CD4-positive, alpha-beta T cell (primary cell): ENCODE results near the gene NT5DC2. TPM values are rescaled to one million over a fixed set of nuclear protein-coding genes. Genes with fewer than 3 reads are reported as not detected.

Experiments
- ATAC-seq: fragments of 200-7000 bp; cut with Tn5 transposase; one replicate; pipeline ENCODE4 v1.10.0; 2022; ENCODE audit warnings: mild to moderate bottlenecking; ENCODE audit not compliant: poor library complexity
- CTCF ChIA-PET: fragments of 350-600 bp; sonication (Branson Sonifier 250); formaldehyde crosslinking; loops from one replicate; lab custom pipeline; 2021; ENCODE audit warnings: antibody characterized with exemption, inconsistent platforms; lab: Charles Lee
- POLR2A ChIA-PET: fragments of 350-600 bp; sonication (Branson Sonifier 250); formaldehyde crosslinking; loops from one replicate; lab custom pipeline; 2021; ENCODE audit warnings: antibody characterized with exemption, inconsistent platforms; lab: Charles Lee
- DNase-seq, 14 experiments: peaks; one replicate each; pipeline ENCODE4 v3.0.0-alpha.2; 2013 to 2020; ENCODE audit warnings: mixed read lengths in 2 of 14
- H3K27ac ChIP-seq, 2 donors: one replicate each; pipeline versions ENCODE4 v1.5.1 to v1.7.0; 2013; ENCODE audit warnings: low read length in 2 of 2, low read depth in 1 of 2, mild to moderate bottlenecking in 1 of 2
- H3K27me3 ChIP-seq, 2 experiments: 1 replicate in 1 of 2; 2 replicates in 1 of 2; pipeline versions ENCODE4 v1.6.1 to v1.7.0; 2013; ENCODE audit warnings: low read length in 2 of 2, control low read depth in 1 of 2, mild to moderate bottlenecking in 1 of 2, moderate library complexity in 1 of 2; ENCODE audit not compliant: insufficient read depth in 2 of 2, control insufficient read depth in 1 of 2
- H3K36me3 ChIP-seq: one replicate; pipeline ENCODE4 v1.6.1; 2013; ENCODE audit warnings: low read length, control low read depth; ENCODE audit not compliant: insufficient read depth
- H3K4me1 ChIP-seq: one replicate; pipeline ENCODE4 v1.6.1; 2013; ENCODE audit warnings: low read length, control low read depth; ENCODE audit not compliant: insufficient read depth
- H3K4me3 ChIP-seq: one replicate; pipeline ENCODE4 v1.5.1; 2013; ENCODE audit warnings: mild to moderate bottlenecking, low read length, moderate library complexity
- H3K9me3 ChIP-seq, 2 experiments: 1 replicate in 1 of 2; 2 replicates in 1 of 2; pipeline versions ENCODE4 v1.6.1 to v1.7.0; 2013; ENCODE audit warnings: low read length in 2 of 2, mild to moderate bottlenecking in 2 of 2, control low read depth in 1 of 2, moderate library complexity in 1 of 2; ENCODE audit not compliant: control insufficient read depth in 1 of 2, insufficient read depth in 1 of 2
- H3K27ac Mint-ChIP-seq: one replicate; pipeline ENCODE4 v1.8.0; 2020; ENCODE audit warnings: mixed read lengths
- H3K27me3 Mint-ChIP-seq: one replicate; pipeline ENCODE4 v1.8.0; 2021; ENCODE audit warnings: mixed read lengths
- H3K36me3 Mint-ChIP-seq: one replicate; pipeline ENCODE4 v1.8.0; 2021; ENCODE audit warnings: low read depth, mixed read lengths
- H3K4me1 Mint-ChIP-seq: one replicate; pipeline ENCODE4 v1.8.0; 2021; ENCODE audit warnings: low read depth, mixed read lengths
- H3K4me3 Mint-ChIP-seq: one replicate; pipeline ENCODE4 v1.8.0; 2020; ENCODE audit warnings: mild to moderate bottlenecking, mixed read lengths
- H3K9me3 Mint-ChIP-seq: one replicate; pipeline ENCODE4 v1.8.0; 2020; ENCODE audit warnings: mixed read lengths
- intact Hi-C, 2 experiments: fragments of 100-400 bp; cut with DNase I in 1 of 2; cut with micrococcal nuclease in 1 of 2; formaldehyde crosslinking; loops; one replicate each; pipeline versions ENCODE4 v1.15.1 to v1.9.0; 2023 to 2025; cut with DNase I, micrococcal nuclease
- total RNA-seq, 174 experiments: library from RNA in 2 of 174; stranded (reverse) in 2 of 174; gene quantifications; one replicate each; pipeline ENCODE4 v1.2.3 and lab custom pipeline; 2021 to 2026
- TF ChIP-seq, protein P1 (sequence below): fragments of 200-600 bp; IDR thresholded peaks from one replicate; pipeline ENCODE4 v1.8.0; 2022; ENCODE audit warnings: antibody characterized with exemption, mild to moderate bottlenecking

The NT5DC2 gene
- total RNA-seq, 2 experiments from 2014 or later: 2.5 to 4.2 TPM

DNA sequence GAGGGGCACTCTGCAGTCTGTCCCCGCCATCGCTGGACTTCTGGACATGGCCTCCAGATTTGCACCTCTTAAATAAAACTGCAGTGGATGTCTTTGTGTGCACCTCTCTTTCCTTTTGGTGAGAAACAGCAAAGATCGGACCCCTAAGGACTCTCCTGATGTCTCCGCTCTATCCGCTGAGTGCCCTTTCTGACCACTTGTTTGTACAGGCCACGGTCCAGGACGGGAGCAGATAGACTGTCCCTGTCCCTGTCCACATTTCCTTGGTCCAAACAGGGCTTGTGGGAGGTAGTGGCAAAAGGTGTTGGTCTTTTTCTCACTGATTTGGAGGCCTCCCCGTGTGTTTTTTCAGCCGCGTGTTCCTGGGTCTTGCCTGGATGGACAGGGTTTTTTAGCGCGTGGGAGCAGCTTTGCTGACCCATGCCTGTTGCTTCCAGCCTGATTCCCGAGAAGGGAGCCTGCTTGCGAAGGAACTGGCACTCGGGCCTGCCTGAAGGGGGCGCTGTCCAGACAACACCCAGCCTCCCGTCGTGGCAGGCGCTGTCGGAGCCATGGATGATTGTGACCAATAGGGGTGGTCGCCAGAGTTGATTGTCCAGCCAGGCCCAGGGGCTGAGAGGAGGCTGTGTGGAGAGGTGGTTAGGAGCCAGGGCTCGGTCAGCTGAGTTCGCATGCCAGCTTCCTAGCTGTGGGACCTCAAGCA is 51.7 kb downstream of the NT5DC2 start:
- peaks cover 61% of the 10 kb centered on the region for H3K36me3 ChIP-seq
- H3K27ac ChIP-seq: no peak overlapping the region
- peak in 4 of 14 experiments; percentile 7 to 45 (median 33) for DNase-seq
- H3K9me3 Mint-ChIP-seq: no peaks in the 10 kb centered on the region
- TF ChIP-seq, protein P1, sequence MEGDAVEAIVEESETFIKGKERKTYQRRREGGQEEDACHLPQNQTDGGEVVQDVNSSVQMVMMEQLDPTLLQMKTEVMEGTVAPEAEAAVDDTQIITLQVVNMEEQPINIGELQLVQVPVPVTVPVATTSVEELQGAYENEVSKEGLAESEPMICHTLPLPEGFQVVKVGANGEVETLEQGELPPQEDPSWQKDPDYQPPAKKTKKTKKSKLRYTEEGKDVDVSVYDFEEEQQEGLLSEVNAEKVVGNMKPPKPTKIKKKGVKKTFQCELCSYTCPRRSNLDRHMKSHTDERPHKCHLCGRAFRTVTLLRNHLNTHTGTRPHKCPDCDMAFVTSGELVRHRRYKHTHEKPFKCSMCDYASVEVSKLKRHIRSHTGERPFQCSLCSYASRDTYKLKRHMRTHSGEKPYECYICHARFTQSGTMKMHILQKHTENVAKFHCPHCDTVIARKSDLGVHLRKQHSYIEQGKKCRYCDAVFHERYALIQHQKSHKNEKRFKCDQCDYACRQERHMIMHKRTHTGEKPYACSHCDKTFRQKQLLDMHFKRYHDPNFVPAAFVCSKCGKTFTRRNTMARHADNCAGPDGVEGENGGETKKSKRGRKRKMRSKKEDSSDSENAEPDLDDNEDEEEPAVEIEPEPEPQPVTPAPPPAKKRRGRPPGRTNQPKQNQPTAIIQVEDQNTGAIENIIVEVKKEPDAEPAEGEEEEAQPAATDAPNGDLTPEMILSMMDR: peak; percentile 39
- H3K4me1 ChIP-seq: no peaks in the 10 kb centered on the region
- H3K4me1 Mint-ChIP-seq: no peaks in the 10 kb centered on the region
- no peaks in the 10 kb centered on the region for H3K27me3 ChIP-seq
- no peak overlapping the region for H3K4me3 ChIP-seq
- intact Hi-C loops: no loop called here
- ATAC-seq: no peak
- no peak overlapping the region for H3K4me3 Mint-ChIP-seq
- H3K27me3 Mint-ChIP-seq: no peaks in the 10 kb centered on the region
- no peak overlapping the region for H3K27ac Mint-ChIP-seq
- peaks cover 95% of the 10 kb centered on the region for H3K36me3 Mint-ChIP-seq
- ChIA-PET CTCF (interaction anchor here (0.6 kb wide), 1 partner anchor 16 kb away, joined by 4 read pairs; no protein-coding TSS in a partner anchor), POLR2A (no interaction called here)
- H3K9me3 ChIP-seq: no peaks in the 10 kb centered on the region

DNA sequence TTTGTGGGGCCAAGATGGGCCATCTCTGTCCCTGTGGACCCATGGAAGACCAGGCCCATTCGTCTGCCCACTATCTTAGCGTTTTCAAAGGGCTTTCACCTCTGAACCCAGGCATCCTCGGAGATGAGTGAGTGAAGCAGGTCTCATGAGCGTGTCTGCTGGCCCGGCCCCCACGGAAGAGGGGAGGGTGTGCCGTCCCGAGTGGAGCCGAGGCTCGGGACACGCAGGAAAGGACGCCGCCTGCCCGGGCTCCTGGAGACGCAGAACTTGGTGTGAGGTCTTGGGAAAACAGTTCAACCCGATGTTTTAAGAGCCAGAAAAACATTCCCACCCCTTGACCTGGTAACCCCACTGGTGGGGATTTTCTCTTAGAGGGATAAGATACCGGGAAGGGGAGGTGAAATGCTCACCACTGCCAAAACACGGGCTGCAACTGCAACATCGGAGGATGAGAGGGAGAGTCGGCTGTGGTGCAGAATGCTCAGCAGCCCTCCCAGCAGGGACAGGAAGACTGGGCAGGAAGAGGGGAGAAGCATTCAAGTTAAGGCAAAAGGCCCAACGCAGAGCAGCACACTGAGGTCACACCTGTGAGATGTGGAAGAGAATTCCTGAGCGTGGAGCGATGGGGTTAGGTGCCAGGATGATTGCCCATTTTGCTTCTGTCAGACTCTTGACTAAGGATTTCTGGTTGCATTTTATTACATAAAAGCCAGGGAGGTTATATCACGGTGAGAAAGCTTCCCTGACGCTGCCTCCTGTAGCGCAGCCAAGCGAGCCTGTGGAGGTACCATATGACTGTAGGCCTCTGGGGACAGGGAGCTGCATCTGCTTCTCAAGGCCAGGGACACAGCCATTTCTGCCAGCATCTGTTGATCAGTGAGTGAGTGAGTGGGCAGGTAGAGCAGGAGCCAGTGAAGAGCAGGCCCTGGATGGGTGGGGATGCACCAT is 52.6 kb downstream of the NT5DC2 start:
- peaks cover 64% of the 10 kb centered on the region for H3K36me3 ChIP-seq

DNA sequence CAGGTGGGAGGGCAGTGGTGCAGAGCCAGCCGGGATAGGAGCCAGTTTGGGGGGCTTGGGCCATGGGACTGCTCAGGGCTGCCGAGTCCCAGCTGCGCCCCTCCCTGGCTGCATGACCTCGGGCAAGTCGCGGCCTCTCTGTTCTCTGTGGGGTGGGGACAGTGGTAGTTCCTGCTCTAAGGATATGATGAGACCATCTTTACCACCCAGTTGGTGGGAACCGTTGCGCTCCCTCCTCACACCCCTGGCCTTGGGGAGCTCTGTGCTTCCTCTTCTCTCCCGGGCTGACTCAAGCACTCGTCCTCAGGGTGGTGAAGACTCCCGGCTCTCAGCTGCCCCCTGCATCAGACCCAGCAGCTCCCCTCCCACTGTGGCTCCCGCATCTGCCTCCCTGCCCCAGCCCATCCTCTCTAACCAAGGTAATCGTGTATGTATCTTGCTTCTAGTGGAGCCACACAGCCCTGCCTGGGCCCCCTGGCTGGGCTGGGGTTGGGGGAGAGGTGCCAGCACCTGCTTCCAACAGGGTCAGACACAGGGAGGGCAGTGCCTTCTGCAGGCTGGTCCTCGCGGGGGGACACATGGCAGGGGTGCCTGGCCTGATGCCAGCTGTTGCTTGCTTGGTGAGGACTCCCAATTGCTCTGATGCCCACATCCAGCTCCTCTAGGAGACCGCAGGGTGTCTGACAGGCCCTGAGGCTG is 53.6 kb downstream of the NT5DC2 start:
- Mint-ChIP-seq H3K36me3 (peaks cover 95% of the 10 kb centered on the region), H3K27me3 (no peaks in the 10 kb centered on the region), H3K4me3 (no peak overlapping the region), H3K27ac (no peak overlapping the region), H3K9me3 (no peaks in the 10 kb centered on the region), H3K4me1 (no peaks in the 10 kb centered on the region)
- H3K4me1 ChIP-seq: no peaks in the 10 kb centered on the region
- CTCF ChIA-PET: no interaction called here
- no peak for ATAC-seq
- H3K9me3 ChIP-seq: no peaks in the 10 kb centered on the region
- H3K4me3 ChIP-seq: no peak overlapping the region
- peaks cover 69% of the 10 kb centered on the region for H3K36me3 ChIP-seq
- intact Hi-C loops: no loop called here
- H3K27ac ChIP-seq: no peak overlapping the region
- POLR2A ChIA-PET: no interaction called here
- no peak for DNase-seq
- TF ChIP-seq, protein P1: no peak
- H3K27me3 ChIP-seq: no peaks in the 10 kb centered on the region

More for the DNA sequence above, 52.6 kb downstream of the NT5DC2 start:
- no peaks in the 10 kb centered on the region for H3K27me3 ChIP-seq
- Mint-ChIP-seq H3K27ac (peak overlapping the region; percentile 42), H3K4me3 (no peak overlapping the region), H3K36me3 (peaks cover 96% of the 10 kb centered on the region), H3K4me1 (no peaks in the 10 kb centered on the region), H3K9me3 (no peaks in the 10 kb centered on the region), H3K27me3 (no peaks in the 10 kb centered on the region)
- H3K9me3 ChIP-seq: no peaks in the 10 kb centered on the region
- no peak overlapping the region for H3K27ac ChIP-seq
- DNase-seq: no peak
- intact Hi-C loops: no loop called here
- no peak overlapping the region for H3K4me3 ChIP-seq
- ChIA-PET POLR2A (no interaction called here), CTCF (no interaction called here)
- TF ChIP-seq, protein P1: no peak
- no peak for ATAC-seq
- no peaks in the 10 kb centered on the region for H3K4me1 ChIP-seq
